Astrocyte of the cerebellum (primary cell): ENCODE data around the gene TNS1.

Experiments used
- DNase-seq: peaks from one replicate; pipeline ENCODE4 v3.0.0-alpha.2; 2011; ENCODE audit warnings: low read depth
- H3K4me3 ChIP-seq: 2 replicates; pipeline ENCODE4 v1.5.1; 2011; ENCODE audit warnings: mild to moderate bottlenecking, low read depth, low read length, moderate library complexity
- CTCF ChIP-seq: IDR thresholded peaks from 2 replicates; pipeline ENCODE4 v1.5.1; 2012; ENCODE audit warnings: low read length, low read depth, moderate library complexity, mild to moderate bottlenecking; ENCODE audit errors: missing control alignments
- in situ Hi-C: cut with HindIII; loops from 2 replicates; pipeline ENCODE4 v1.10.0; 2017; ENCODE audit warnings: low sequenced_read_pairs

The TNS1 gene

GRCh38 chr2:217926801-217927200 lies 76.0 kb downstream of the TNS1 start:
- DNase-seq = no peak
- H3K4me3 ChIP-seq = no peak overlapping the region
- TF ChIP-seq CTCF = no peak
- in situ Hi-C loops = no loop called here

- TF ChIP-seq CTCF = no peak
- no peak overlapping the region for H3K4me3 ChIP-seq
- no peak for DNase-seq
- in situ Hi-C loops = no loop called here
These were observed 78.4 kb downstream of the TNS1 start for GRCh38 chr2:217924346-217924901.

GRCh38 chr2:217923007-217923686 lies 79.6 kb downstream of the TNS1 start:
- in situ Hi-C loops = no loop called here
- no peak for TF ChIP-seq CTCF
- no peak overlapping the region for H3K4me3 ChIP-seq
- DNase-seq = no peak

- no peak overlapping the region for H3K4me3 ChIP-seq
- no peak for DNase-seq
- TF ChIP-seq CTCF = no peak
- in situ Hi-C loops = no loop called here
These were observed 80.4 kb downstream of the TNS1 start for GRCh38 chr2:217922101-217923006.

- no peak for DNase-seq
- TF ChIP-seq CTCF = no peak
- no peak overlapping the region for H3K4me3 ChIP-seq
- in situ Hi-C loops = no loop called here
These were observed 81.8 kb downstream of the TNS1 start for GRCh38 chr2:217920879-217921603.

- TF ChIP-seq CTCF = no peak
- no peak overlapping the region for H3K4me3 ChIP-seq
- in situ Hi-C loops = no loop called here
- DNase-seq = no peak
These were observed 82.9 kb downstream of the TNS1 start for GRCh38 chr2:217919781-217920351.
